Activated T-cell treated with anti-CD3 and anti-CD28 coated beads, Interleukin-2, amount 50 U/mL, for 4 hours (primary cell): ENCODE measurements around the gene S1PR3. TPM values are rescaled to one million over a fixed set of nuclear protein-coding genes. Genes with fewer than 3 reads are reported as not detected.

Experiments
- ATAC-seq, 2 donors: fragments of 200-7000 bp; cut with Tn5 transposase; one replicate each; pipeline ENCODE4 v1.10.0; 2021
- DNase-seq: peaks from one replicate; pipeline ENCODE4 v3.0.0-alpha.2; 2020
- H3K27me3 Mint-ChIP-seq: one replicate; pipeline ENCODE4 v1.8.0; 2021; ENCODE audit warnings: low read depth, mixed read lengths
- H3K36me3 Mint-ChIP-seq: one replicate; pipeline ENCODE4 v1.8.0; 2022; ENCODE audit warnings: mixed read lengths; ENCODE audit not compliant: insufficient read depth
- H3K4me1 Mint-ChIP-seq: one replicate; pipeline ENCODE4 v1.8.0; 2021; ENCODE audit warnings: low read depth, mixed read lengths
- H3K4me3 Mint-ChIP-seq: one replicate; pipeline ENCODE4 v1.8.0; 2021; ENCODE audit warnings: mild to moderate bottlenecking, moderate library complexity, mixed read lengths
- H3K9me3 Mint-ChIP-seq: one replicate; pipeline ENCODE4 v1.8.0; 2021; ENCODE audit warnings: mixed read lengths
- total RNA-seq, 3 donors: library from RNA; stranded (reverse); gene quantifications; one replicate each; pipeline ENCODE4 v1.2.1, GENCODE V29; 2021

S1PR3 gene
- total RNA-seq, 3 donors from 2014 or later = 0.58 to 2.3 (median 1.8) TPM

- DNase-seq (no peak), ATAC-seq (no peak)
- no peaks in the 10 kb centered on the region for H3K4me1 Mint-ChIP-seq
- H3K4me3 Mint-ChIP-seq = no peak overlapping the region
- peaks cover 17% of the 10 kb centered on the region for H3K27me3 Mint-ChIP-seq
- no peaks in the 10 kb centered on the region for H3K9me3 Mint-ChIP-seq
- no peaks in the 10 kb centered on the region for H3K36me3 Mint-ChIP-seq
Observed at GRCh38 chr9:89038382-89039103, 47.3 kb downstream of the S1PR3 start.

- Mint-ChIP-seq H3K27me3 (peaks cover 14% of the 10 kb centered on the region), H3K4me3 (no peak overlapping the region), H3K9me3 (no peaks in the 10 kb centered on the region), H3K36me3 (no peaks in the 10 kb centered on the region), H3K4me1 (no peaks in the 10 kb centered on the region)
- DNase-seq (no peak), ATAC-seq (no peak)
Observed at GRCh38 chr9:89039104-89039465, 47.8 kb downstream of the S1PR3 start.

- Mint-ChIP-seq H3K9me3 (no peaks in the 10 kb centered on the region), H3K27me3 (peaks cover 10% of the 10 kb centered on the region), H3K4me3 (no peak overlapping the region), H3K36me3 (no peaks in the 10 kb centered on the region), H3K4me1 (no peaks in the 10 kb centered on the region)
- ATAC-seq = no peak
- no peak for DNase-seq
Observed at GRCh38 chr9:89039664-89040063, 48.4 kb downstream of the S1PR3 start.

DNA sequence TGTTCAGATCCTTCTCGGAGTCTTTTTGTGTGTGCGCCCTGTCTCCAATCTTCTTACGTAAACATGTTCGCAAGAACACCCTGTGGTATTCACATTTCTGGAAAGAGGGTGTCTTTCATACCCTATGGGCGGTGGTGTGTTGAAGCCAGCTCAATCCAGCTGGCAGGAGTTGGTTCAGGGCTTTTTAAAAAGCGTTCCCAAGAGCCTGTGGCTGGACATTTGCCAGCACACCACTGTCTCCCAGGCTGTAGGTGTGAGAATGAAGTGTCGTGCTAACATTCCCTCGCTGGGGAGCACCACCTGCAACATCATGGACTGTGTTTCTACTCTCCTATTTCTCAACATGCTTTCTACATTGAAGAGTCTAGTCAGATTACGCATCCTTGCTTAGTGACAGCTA, 51.7 kb downstream of the S1PR3 start:
- DNase-seq = no peak
- no peak for ATAC-seq
- Mint-ChIP-seq H3K9me3 (no peaks in the 10 kb centered on the region), H3K27me3 (peaks cover 3% of the 10 kb centered on the region), H3K4me1 (no peaks in the 10 kb centered on the region), H3K36me3 (no peaks in the 10 kb centered on the region), H3K4me3 (no peak overlapping the region)

GRCh38 chr9:89044104-89044503, 52.8 kb downstream of the S1PR3 start:
- no peak overlapping the region for H3K4me3 Mint-ChIP-seq
- ATAC-seq = no peak
- no peaks in the 10 kb centered on the region for H3K36me3 Mint-ChIP-seq
- H3K27me3 Mint-ChIP-seq = peaks cover 5% of the 10 kb centered on the region
- no peaks in the 10 kb centered on the region for H3K9me3 Mint-ChIP-seq
- no peaks in the 10 kb centered on the region for H3K4me1 Mint-ChIP-seq
- no peak for DNase-seq

GRCh38 chr9:89044881-89045280, 53.6 kb downstream of the S1PR3 start:
- H3K4me1 Mint-ChIP-seq = no peaks in the 10 kb centered on the region
- no peak overlapping the region for H3K4me3 Mint-ChIP-seq
- no peaks in the 10 kb centered on the region for H3K36me3 Mint-ChIP-seq

DNA sequence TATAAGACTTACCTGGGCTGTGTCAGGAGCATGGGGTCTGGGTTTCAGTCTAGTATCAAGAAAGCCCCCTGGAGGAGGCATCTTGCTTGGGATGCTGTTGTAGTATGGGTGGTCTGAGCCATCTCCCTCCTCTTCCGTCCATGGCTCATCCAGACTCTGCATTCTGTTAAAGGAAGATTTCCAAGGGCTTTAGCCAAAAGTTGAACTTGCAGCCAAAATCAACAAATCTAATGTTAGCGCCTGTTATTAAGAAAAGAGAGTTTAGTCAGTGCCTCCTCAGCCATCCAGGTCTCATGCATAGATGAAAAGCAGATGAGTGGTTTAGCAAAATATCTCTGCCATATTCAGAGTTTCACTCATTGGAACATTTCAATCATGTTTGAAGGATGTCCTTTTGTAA, 55.6 kb downstream of the S1PR3 start:
- no peak for DNase-seq
- Mint-ChIP-seq H3K4me3 (no peak overlapping the region), H3K9me3 (no peaks in the 10 kb centered on the region), H3K27me3 (peaks cover 5% of the 10 kb centered on the region), H3K36me3 (no peaks in the 10 kb centered on the region), H3K4me1 (no peaks in the 10 kb centered on the region)
- ATAC-seq = no peak

More at GRCh38 chr9:89044881-89045280, 53.6 kb downstream of the S1PR3 start:
- H3K9me3 Mint-ChIP-seq = no peaks in the 10 kb centered on the region
- ATAC-seq = no peak
- peaks cover 5% of the 10 kb centered on the region for H3K27me3 Mint-ChIP-seq
- DNase-seq = no peak

GRCh38 chr9:89047667-89048066, 56.4 kb downstream of the S1PR3 start:
- Mint-ChIP-seq H3K9me3 (no peaks in the 10 kb centered on the region), H3K4me1 (no peaks in the 10 kb centered on the region), H3K36me3 (no peaks in the 10 kb centered on the region), H3K4me3 (no peak overlapping the region), H3K27me3 (peaks cover 5% of the 10 kb centered on the region)
- ATAC-seq = no peak
- DNase-seq = no peak

GRCh38 chr9:89048616-89049015, 57.3 kb downstream of the S1PR3 start:
- no peak for ATAC-seq
- no peaks in the 10 kb centered on the region for H3K4me1 Mint-ChIP-seq
- DNase-seq = no peak
- H3K4me3 Mint-ChIP-seq = no peak overlapping the region
- H3K36me3 Mint-ChIP-seq = no peaks in the 10 kb centered on the region
- H3K27me3 Mint-ChIP-seq = peaks cover 5% of the 10 kb centered on the region
- no peaks in the 10 kb centered on the region for H3K9me3 Mint-ChIP-seq

GRCh38 chr9:89049646-89050045, 58.4 kb downstream of the S1PR3 start:
- H3K4me1 Mint-ChIP-seq = no peaks in the 10 kb centered on the region

GRCh38 chr9:89051421-89052025, 60.3 kb downstream of the S1PR3 start:
- Mint-ChIP-seq H3K9me3 (no peaks in the 10 kb centered on the region), H3K27me3 (peaks cover 7% of the 10 kb centered on the region), H3K36me3 (no peaks in the 10 kb centered on the region), H3K4me1 (no peaks in the 10 kb centered on the region), H3K4me3 (no peak overlapping the region)
- no peak for DNase-seq
- ATAC-seq = no peak

More at GRCh38 chr9:89049646-89050045, 58.4 kb downstream of the S1PR3 start:
- DNase-seq = no peak
- Mint-ChIP-seq H3K4me3 (no peak overlapping the region), H3K27me3 (peaks cover 5% of the 10 kb centered on the region), H3K9me3 (no peaks in the 10 kb centered on the region), H3K36me3 (no peaks in the 10 kb centered on the region)
- no peak for ATAC-seq

GRCh38 chr9:89052470-89053097, 61.3 kb downstream of the S1PR3 start:
- Mint-ChIP-seq H3K27me3 (peaks cover 8% of the 10 kb centered on the region), H3K36me3 (no peaks in the 10 kb centered on the region), H3K4me3 (no peak overlapping the region), H3K4me1 (no peaks in the 10 kb centered on the region), H3K9me3 (no peaks in the 10 kb centered on the region)
- ATAC-seq (no peak), DNase-seq (no peak)

- Mint-ChIP-seq H3K36me3 (no peaks in the 10 kb centered on the region), H3K4me1 (no peaks in the 10 kb centered on the region), H3K4me3 (no peak overlapping the region), H3K27me3 (peaks cover 7% of the 10 kb centered on the region), H3K9me3 (no peaks in the 10 kb centered on the region)
- ATAC-seq (no peak), DNase-seq (no peak)
Observed at GRCh38 chr9:89053301-89053700, 62.0 kb downstream of the S1PR3 start.
